ENCODE results near the gene PDE6H. TPM values are rescaled to one million over a fixed set of nuclear protein-coding genes. Genes with fewer than 3 reads are reported as not detected.

Gene PDE6H
- total and polyA plus RNA-seq, 7 experiments from 2014 or later = 2.7 TPM; not detected in 6

DNA sequence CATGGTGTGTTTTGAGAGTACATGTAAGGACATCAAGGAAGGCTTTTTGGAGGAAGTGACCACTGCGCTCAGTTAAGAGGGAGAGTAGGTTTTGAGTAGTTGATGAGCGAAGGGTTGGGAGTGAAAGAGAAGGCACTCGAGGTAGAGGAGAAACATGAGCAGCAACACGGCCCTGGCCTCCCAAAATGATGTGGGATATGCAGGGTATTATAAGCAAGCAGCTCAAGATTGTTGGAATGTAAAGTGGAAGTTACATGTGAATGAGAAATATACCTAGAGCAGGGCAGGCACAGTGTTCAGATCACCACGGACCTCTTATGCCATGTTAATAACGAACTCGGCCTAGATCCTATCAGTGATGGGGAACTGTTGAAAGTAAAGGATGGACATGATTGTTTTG is 9.3 kb upstream of the PDE6H start:
- H3K4me3 ChIP-seq (ENCODE audit: low read length) = no peak overlapping the region
- DNase-seq = no peak
- no peaks in the 10 kb centered on the region for H3K9me3 ChIP-seq (ENCODE audit: control insufficient read depth in 2 of 3, low read length in 3 of 3)
- peaks cover 26 to 36% of the 10 kb centered on the region in 2 donors for H3K4me1 ChIP-seq (ENCODE audit: control insufficient read depth in 2 of 2, insufficient read depth in 2 of 2, low read length in 2 of 2)
- H3K27ac ChIP-seq (ENCODE audit: low read depth, low read length) = peak overlapping the region; percentile 96
- peaks cover 0 to 10% (median 0%) of the 10 kb centered on the region in 3 experiments for H3K36me3 ChIP-seq (ENCODE audit: control insufficient read depth in 2 of 3, insufficient read depth in 3 of 3, low read length in 3 of 3)
- no peak for ATAC-seq
- CTCF ChIA-PET = no interaction called here
- Mint-ChIP-seq H3K27ac (peak overlapping the region; percentile 70 to 100 (median 97)), H3K4me3 (peak overlapping the region in 9 of 10 donors; percentile 6 to 100 (median 50)), H3K36me3 (peaks cover 7 to 28% (median 20%) of the 10 kb centered on the region in 5 donors), H3K4me1 (peaks cover 36 to 67% (median 58%) of the 10 kb centered on the region in 7 donors), H3K9me3 (peaks cover 0 to 3% (median 0%) of the 10 kb centered on the region in 11 donors), H3K27me3 (peaks cover 0 to 2% (median 0%) of the 10 kb centered on the region in 5 donors)
- POLR2A ChIA-PET = interaction anchor here (1.1 to 3.6 kb wide), 8 partner anchors 10 to 191 kb away, joined by 4 to 46 read pairs (median 10); partner anchors contain the start of gene PDE6H
- intact Hi-C loops (cut with micrococcal nuclease) = loop anchor here (2.0 to 5.0 kb wide), 5 partner anchors 15 to 919 kb away; partner anchors contain the start of gene STRAP (in 1 of the 2)
- no peaks in the 10 kb centered on the region for H3K27me3 ChIP-seq (ENCODE audit: control insufficient read depth in 2 of 2, insufficient read depth in 2 of 2, low read length in 2 of 2)

DNA sequence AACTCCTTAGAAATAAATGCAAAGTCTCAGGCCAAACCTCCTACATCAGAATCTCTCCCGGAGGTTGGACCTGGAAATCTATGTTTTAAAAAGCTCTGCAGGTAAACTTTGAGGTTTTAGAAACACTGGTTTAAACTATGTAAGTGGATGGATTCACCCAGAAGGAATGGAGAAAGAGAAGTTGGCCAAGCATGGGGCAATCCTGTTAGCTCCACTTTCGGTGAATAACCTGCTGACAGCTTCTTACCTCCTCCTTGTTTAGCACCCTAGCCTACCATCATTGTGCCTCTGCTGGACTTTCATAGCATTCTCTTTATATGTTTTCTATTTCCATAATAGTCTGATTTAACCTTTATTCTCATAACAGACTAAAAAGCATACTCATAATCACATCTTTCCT is 8.4 kb upstream of the PDE6H start:
- H3K4me1 ChIP-seq (ENCODE audit: control insufficient read depth in 2 of 2, insufficient read depth in 2 of 2, low read length in 2 of 2) = peaks cover 26 to 36% of the 10 kb centered on the region in 2 donors
- peak overlapping the region in 5 of 10 donors; percentile 14 to 88 (median 15) for H3K4me3 Mint-ChIP-seq
- H3K4me3 ChIP-seq (ENCODE audit: low read length) = no peak overlapping the region
- no peak for ATAC-seq
- CTCF ChIA-PET = interaction anchor here (1.7 to 2.1 kb wide), 2 partner anchors 31 to 117 kb away, joined by 4 to 11 read pairs; no protein-coding TSS in a partner anchor
- peak overlapping the region; percentile 50 to 100 (median 97) for H3K27ac Mint-ChIP-seq
- H3K9me3 ChIP-seq (ENCODE audit: control insufficient read depth in 2 of 3, low read length in 3 of 3) = no peaks in the 10 kb centered on the region
- intact Hi-C loops (cut with micrococcal nuclease) = loop anchor here (5.0 kb wide), 4 partner anchors 572 to 918 kb away; partner anchors contain the start of gene STRAP (in 1 of the 2)
- H3K27me3 ChIP-seq (ENCODE audit: control insufficient read depth in 2 of 2, insufficient read depth in 2 of 2, low read length in 2 of 2) = no peaks in the 10 kb centered on the region
- peaks cover 0 to 2% (median 0%) of the 10 kb centered on the region in 5 donors for H3K27me3 Mint-ChIP-seq
- POLR2A ChIA-PET = interaction anchor here (0.7 to 3.6 kb wide), 8 partner anchors 8 to 194 kb away, joined by 3 to 46 read pairs (median 8); partner anchors contain the start of gene PDE6H
- H3K9me3 Mint-ChIP-seq = peaks cover 0 to 3% (median 0%) of the 10 kb centered on the region in 11 donors
- peaks cover 0 to 10% (median 0%) of the 10 kb centered on the region in 3 experiments for H3K36me3 ChIP-seq (ENCODE audit: control insufficient read depth in 2 of 3, insufficient read depth in 3 of 3, low read length in 3 of 3)
- H3K36me3 Mint-ChIP-seq = peaks cover 3 to 19% (median 11%) of the 10 kb centered on the region in 5 donors
- H3K27ac ChIP-seq (ENCODE audit: low read depth, low read length) = peak overlapping the region; percentile 96
- peaks cover 30 to 71% (median 64%) of the 10 kb centered on the region in 7 donors for H3K4me1 Mint-ChIP-seq
- no peak for DNase-seq

DNA sequence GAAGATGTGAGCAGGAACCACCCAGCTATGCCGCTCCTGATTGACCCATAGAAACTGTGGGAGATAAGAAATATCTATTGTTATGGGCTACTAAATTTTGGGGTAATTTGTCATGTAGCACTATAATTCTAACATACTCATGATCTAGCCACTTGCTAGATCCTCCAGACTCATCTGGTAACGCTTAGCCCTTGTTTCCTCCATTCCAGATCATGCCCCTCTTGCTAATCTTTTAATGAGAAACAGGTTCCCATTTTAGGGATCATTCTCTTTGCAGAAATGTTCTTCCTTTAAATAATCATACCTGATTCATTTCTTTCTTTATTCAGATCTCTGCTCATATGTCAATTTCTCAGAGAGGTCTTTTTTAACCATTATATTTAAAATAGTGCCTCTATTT is 7.6 kb upstream of the PDE6H start:
- Histone ChIP-seq H3K27ac (ENCODE audit: low read depth, low read length) (peak overlapping the region; percentile 96), H3K27me3 (ENCODE audit: control insufficient read depth in 2 of 2, insufficient read depth in 2 of 2, low read length in 2 of 2) (no peaks in the 10 kb centered on the region), H3K36me3 (ENCODE audit: control insufficient read depth in 2 of 3, insufficient read depth in 3 of 3, low read length in 3 of 3) (peaks cover 0 to 5% (median 0%) of the 10 kb centered on the region in 3 experiments), H3K4me3 (ENCODE audit: low read length) (no peak overlapping the region), H3K4me1 (ENCODE audit: control insufficient read depth in 2 of 2, insufficient read depth in 2 of 2, low read length in 2 of 2) (peaks cover 26 to 39% of the 10 kb centered on the region in 2 donors), H3K9me3 (ENCODE audit: control insufficient read depth in 2 of 3, low read length in 3 of 3) (no peaks in the 10 kb centered on the region)
- H3K9me3 Mint-ChIP-seq = peaks cover 0 to 6% (median 0%) of the 10 kb centered on the region in 11 donors
- no peak for ATAC-seq
- H3K27ac Mint-ChIP-seq = peak overlapping the region in 8 of 9 donors; percentile 94 to 100 (median 97)
- POLR2A ChIA-PET = interaction anchor here (0.5 to 2.8 kb wide), 8 partner anchors 8 to 194 kb away, joined by 3 to 14 read pairs (median 5); a partner anchor contains a TSS
- CTCF ChIA-PET = interaction anchor here (1.7 to 2.1 kb wide), 2 partner anchors 30 to 118 kb away, joined by 4 to 11 read pairs; no protein-coding TSS in a partner anchor
- no peak for DNase-seq
- H3K4me1 Mint-ChIP-seq = peaks cover 29 to 79% (median 72%) of the 10 kb centered on the region in 7 donors
- peak overlapping the region in 3 of 10 donors; percentile 7 to 88 (median 14) for H3K4me3 Mint-ChIP-seq
- H3K27me3 Mint-ChIP-seq = peaks cover 0 to 2% (median 0%) of the 10 kb centered on the region in 5 donors
- intact Hi-C loops (cut with micrococcal nuclease) = no loop called here
- peaks cover 0 to 11% (median 4%) of the 10 kb centered on the region in 5 donors for H3K36me3 Mint-ChIP-seq

DNA sequence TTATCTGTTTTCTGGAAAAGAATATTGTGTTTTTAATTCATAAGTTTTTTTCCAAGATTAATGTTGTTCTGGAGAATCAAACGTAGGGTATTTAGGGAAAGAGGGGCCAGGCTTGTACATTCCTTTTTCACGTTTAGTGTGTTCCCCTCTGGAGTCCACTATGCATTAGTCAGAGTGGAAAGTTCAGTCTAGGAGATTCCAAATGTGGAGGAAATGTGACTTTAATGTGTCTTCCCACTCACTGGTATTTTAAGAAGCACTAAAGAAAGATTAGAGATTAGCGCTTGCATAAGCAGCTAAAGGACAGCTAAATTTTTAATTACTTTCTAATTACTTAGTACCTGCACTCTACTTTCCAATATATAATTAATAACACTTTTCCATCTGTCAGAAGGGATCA is 4.4 kb upstream of the PDE6H start:
- Mint-ChIP-seq H3K4me3 (no peak overlapping the region), H3K27me3 (no peaks in the 10 kb centered on the region), H3K27ac (no peak overlapping the region), H3K4me1 (peaks cover 28 to 87% (median 83%) of the 10 kb centered on the region in 7 donors), H3K9me3 (peaks cover 0 to 6% (median 0%) of the 10 kb centered on the region in 11 donors), H3K36me3 (peaks cover 0 to 7% (median 0%) of the 10 kb centered on the region in 5 donors)
- Histone ChIP-seq H3K27me3 (ENCODE audit: control insufficient read depth in 2 of 2, insufficient read depth in 2 of 2, low read length in 2 of 2) (no peaks in the 10 kb centered on the region), H3K4me1 (ENCODE audit: control insufficient read depth in 2 of 2, insufficient read depth in 2 of 2, low read length in 2 of 2) (peaks cover 14 to 33% of the 10 kb centered on the region in 2 donors), H3K27ac (ENCODE audit: low read depth, low read length) (no peak overlapping the region), H3K36me3 (ENCODE audit: control insufficient read depth in 2 of 3, insufficient read depth in 3 of 3, low read length in 3 of 3) (no peaks in the 10 kb centered on the region), H3K9me3 (ENCODE audit: control insufficient read depth in 2 of 3, low read length in 3 of 3) (no peaks in the 10 kb centered on the region), H3K4me3 (ENCODE audit: low read length) (no peak overlapping the region)
- no peak for DNase-seq
- ATAC-seq = no peak
- ChIA-PET POLR2A (interaction anchor here (0.6 to 1.7 kb wide), 6 partner anchors 9 to 607 kb away, joined by 3 to 7 read pairs (median 4); a partner anchor contains a TSS), CTCF (interaction anchor here (0.8 to 1.4 kb wide), 2 partner anchors 11 to 27 kb away, joined by 3 to 5 read pairs; no protein-coding TSS in a partner anchor)
- intact Hi-C loops (cut with micrococcal nuclease) = no loop called here

DNA sequence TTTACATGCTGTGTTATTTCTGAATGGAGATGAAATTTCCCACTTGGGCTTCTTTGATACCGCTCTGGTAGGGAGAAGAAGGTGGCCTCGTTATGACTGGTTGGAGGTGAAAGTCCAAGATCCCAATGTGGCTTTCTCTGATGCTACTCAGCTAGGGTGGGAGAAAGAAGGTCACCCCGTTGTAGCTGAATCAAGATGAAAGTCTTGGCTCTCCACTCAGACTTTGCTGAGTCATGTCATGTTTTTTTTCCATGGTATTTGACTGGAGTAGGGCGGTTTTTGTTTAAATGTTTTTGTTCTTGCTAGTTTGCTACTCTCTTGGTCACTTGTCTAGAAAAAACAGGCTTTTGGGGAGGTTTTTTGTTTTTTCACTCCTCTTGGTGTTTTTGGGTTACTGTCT is 2.4 kb upstream of the PDE6H start:
- Mint-ChIP-seq H3K27ac (peak overlapping the region in 3 of 9 donors; percentile 15 to 78 (median 62)), H3K36me3 (peaks cover 0 to 7% (median 0%) of the 10 kb centered on the region in 5 donors)

DNA sequence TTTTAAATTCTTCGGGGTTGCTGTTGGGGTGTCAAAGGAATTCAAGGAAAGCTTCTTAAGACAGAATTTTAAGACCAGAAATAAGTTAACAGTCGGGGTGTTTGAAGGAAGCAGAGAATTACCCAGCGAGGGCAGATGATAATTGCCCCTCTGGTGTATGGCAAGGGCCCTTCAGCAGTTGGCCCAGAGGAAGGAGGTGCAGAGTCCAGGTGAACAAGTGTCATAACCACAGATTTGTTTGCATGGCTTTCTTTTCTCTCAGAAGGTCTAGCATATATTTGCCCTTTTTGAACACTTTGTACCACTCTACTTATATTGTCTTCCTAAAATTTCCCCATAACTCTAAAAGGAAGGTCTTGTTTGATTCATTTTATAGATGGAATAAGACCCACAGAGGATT is 1.8 kb downstream of the PDE6H start:
- Histone ChIP-seq H3K4me3 (ENCODE audit: low read length) (no peak overlapping the region), H3K9me3 (ENCODE audit: control insufficient read depth in 2 of 3, low read length in 3 of 3) (no peaks in the 10 kb centered on the region), H3K4me1 (ENCODE audit: control insufficient read depth in 2 of 2, insufficient read depth in 2 of 2, low read length in 2 of 2) (peaks cover 4 to 23% of the 10 kb centered on the region in 2 donors), H3K27ac (ENCODE audit: low read depth, low read length) (no peak overlapping the region), H3K36me3 (ENCODE audit: control insufficient read depth in 2 of 3, insufficient read depth in 3 of 3, low read length in 3 of 3) (no peaks in the 10 kb centered on the region), H3K27me3 (ENCODE audit: control insufficient read depth in 2 of 2, insufficient read depth in 2 of 2, low read length in 2 of 2) (no peaks in the 10 kb centered on the region)
- no peak for DNase-seq
- Mint-ChIP-seq H3K4me3 (no peak overlapping the region), H3K27ac (peak overlapping the region in 1 of 9 donors; percentile 46), H3K36me3 (peaks cover 0 to 7% (median 0%) of the 10 kb centered on the region in 5 donors), H3K27me3 (no peaks in the 10 kb centered on the region), H3K9me3 (peaks cover 0 to 6% (median 0%) of the 10 kb centered on the region in 11 donors), H3K4me1 (peaks cover 35 to 68% (median 63%) of the 10 kb centered on the region in 7 donors)
- POLR2A ChIA-PET = interaction anchor here (3.8 to 3.9 kb wide), 2 partner anchors 7 to 12 kb away, joined by 17 to 22 read pairs; partner anchors contain the start of gene ARHGDIB
- CTCF ChIA-PET = interaction anchor here (1.5 kb wide), 1 partner anchor 15 kb away, joined by 3 read pairs; no protein-coding TSS in a partner anchor
- ATAC-seq = no peak
- intact Hi-C loops (cut with micrococcal nuclease) = no loop called here

More for the DNA sequence above, 2.4 kb upstream of the PDE6H start:
- Histone ChIP-seq H3K9me3 (ENCODE audit: control insufficient read depth in 2 of 3, low read length in 3 of 3) (no peaks in the 10 kb centered on the region), H3K27ac (ENCODE audit: low read depth, low read length) (no peak overlapping the region), H3K4me3 (ENCODE audit: low read length) (no peak overlapping the region), H3K4me1 (ENCODE audit: control insufficient read depth in 2 of 2, insufficient read depth in 2 of 2, low read length in 2 of 2) (peaks cover 1 to 18% of the 10 kb centered on the region in 2 donors), H3K27me3 (ENCODE audit: control insufficient read depth in 2 of 2, insufficient read depth in 2 of 2, low read length in 2 of 2) (no peaks in the 10 kb centered on the region), H3K36me3 (ENCODE audit: control insufficient read depth in 2 of 3, insufficient read depth in 3 of 3, low read length in 3 of 3) (no peaks in the 10 kb centered on the region)
- peaks cover 0 to 6% (median 0%) of the 10 kb centered on the region in 11 donors for H3K9me3 Mint-ChIP-seq
- DNase-seq = no peak
- intact Hi-C loops (cut with micrococcal nuclease) = loop anchor here (1.0 kb wide), 2 partner anchors 8 to 9 kb away; partner anchors contain the start of gene ARHGDIB (in 1 of the 2)
- ATAC-seq = no peak
- POLR2A ChIA-PET = interaction anchor here (0.7 to 3.9 kb wide), 3 partner anchors 9 to 15 kb away, joined by 3 to 22 read pairs (median 5); partner anchors contain the start of gene ARHGDIB
- CTCF ChIA-PET = no interaction called here
- H3K27me3 Mint-ChIP-seq = no peaks in the 10 kb centered on the region
- peaks cover 17 to 82% (median 80%) of the 10 kb centered on the region in 7 donors for H3K4me1 Mint-ChIP-seq
- no peak overlapping the region for H3K4me3 Mint-ChIP-seq

Measured in naive thymus-derived CD4-positive, alpha-beta T cell (primary cell).